Ishikawa (cell line): Measurements from ENCODE around the gene SDHAF2.

Source experiments
- CEBPB ChIP-seq: IDR thresholded peaks from 2 replicates; pipeline ENCODE4 v1.6.1; 2012
- CREB1 ChIP-seq: IDR thresholded peaks from 2 replicates; pipeline ENCODE4 v1.6.1; 2012; ENCODE audit warnings: low read depth
- EGR1 ChIP-seq: IDR thresholded peaks from 2 replicates; pipeline ENCODE4 v1.6.1; 2012
- EP300 ChIP-seq: IDR thresholded peaks from 2 replicates; pipeline ENCODE4 v1.6.1; 2012; ENCODE audit warnings: borderline replicate concordance
- FOXM1 ChIP-seq: IDR thresholded peaks from 2 replicates; pipeline ENCODE4 v1.6.1; 2012; ENCODE audit warnings: low read depth, borderline replicate concordance
- MAX ChIP-seq: IDR thresholded peaks from 2 replicates; pipeline ENCODE4 v1.6.1; 2012
- NFIC ChIP-seq: IDR thresholded peaks from 2 replicates; pipeline ENCODE4 v1.6.1; 2012
- RAD21 ChIP-seq: IDR thresholded peaks from 2 replicates; pipeline ENCODE4 v1.6.1; 2012; ENCODE audit warnings: low read depth
- REST ChIP-seq: IDR thresholded peaks from 2 replicates; pipeline ENCODE4 v1.6.1; 2012; ENCODE audit warnings: low read depth, mild to moderate bottlenecking
- TAF1 ChIP-seq: IDR thresholded peaks from 2 replicates; pipeline ENCODE4 v1.6.1; 2012; ENCODE audit warnings: low read depth, mild to moderate bottlenecking
- TCF12 ChIP-seq: IDR thresholded peaks from 2 replicates; pipeline ENCODE4 v1.6.1; 2012; ENCODE audit warnings: low read depth
- TEAD4 ChIP-seq: IDR thresholded peaks from 2 replicates; pipeline ENCODE4 v1.6.1; 2012
- USF1 ChIP-seq: IDR thresholded peaks from 2 replicates; pipeline ENCODE4 v1.6.1; 2012
- YY1 ChIP-seq: IDR thresholded peaks from 2 replicates; pipeline ENCODE4 v1.6.1; 2012; ENCODE audit warnings: low read depth
- ZBTB7A ChIP-seq: IDR thresholded peaks from 2 replicates; pipeline ENCODE4 v1.6.1; 2012; ENCODE audit warnings: low read depth

The SDHAF2 gene

GRCh38 chr11:61473370-61474012 lies 43.6 kb downstream of the SDHAF2 start:
- TF ChIP-seq TAF1 (no peak), MAX (no peak), EGR1 (no peak), USF1 (no peak), TEAD4 (no peak), NFIC (no peak), ZBTB7A (no peak), FOXM1 (no peak), TCF12 (no peak), CREB1 (no peak), YY1 (no peak), REST (no peak), RAD21 (no peak)

- TF ChIP-seq TAF1: no peak
- no peak for TF ChIP-seq RAD21
- no peak for TF ChIP-seq MAX
- no peak for TF ChIP-seq NFIC
- no peak for TF ChIP-seq EGR1
- no peak for TF ChIP-seq CREB1
- no peak for TF ChIP-seq CEBPB
- TF ChIP-seq TEAD4: no peak
- no peak for TF ChIP-seq USF1
- no peak for TF ChIP-seq YY1
- TF ChIP-seq ZBTB7A: no peak
Measured at GRCh38 chr11:61474013-61474643, 44.2 kb downstream of the SDHAF2 start.

- TF ChIP-seq REST (no peak), CEBPB (no peak), TAF1 (no peak), ZBTB7A (no peak), FOXM1 (no peak), TEAD4 (no peak), MAX (no peak), NFIC (no peak), EGR1 (no peak), USF1 (no peak), CREB1 (no peak), YY1 (no peak), EP300 (no peak), RAD21 (no peak), TCF12 (no peak)
Measured at GRCh38 chr11:61475433-61475832, 45.5 kb downstream of the SDHAF2 start.

- TF ChIP-seq RAD21 (no peak), MAX (no peak), TEAD4 (no peak), YY1 (no peak), CREB1 (no peak), EP300 (no peak), FOXM1 (no peak), TCF12 (no peak), NFIC (no peak), TAF1 (no peak), ZBTB7A (no peak), EGR1 (no peak), USF1 (no peak), REST (no peak), CEBPB (no peak)
Measured at GRCh38 chr11:61476371-61476770, 46.4 kb downstream of the SDHAF2 start.
